ENCODE measurements around the gene MAGI2.

MAGI2 gene

DNA sequence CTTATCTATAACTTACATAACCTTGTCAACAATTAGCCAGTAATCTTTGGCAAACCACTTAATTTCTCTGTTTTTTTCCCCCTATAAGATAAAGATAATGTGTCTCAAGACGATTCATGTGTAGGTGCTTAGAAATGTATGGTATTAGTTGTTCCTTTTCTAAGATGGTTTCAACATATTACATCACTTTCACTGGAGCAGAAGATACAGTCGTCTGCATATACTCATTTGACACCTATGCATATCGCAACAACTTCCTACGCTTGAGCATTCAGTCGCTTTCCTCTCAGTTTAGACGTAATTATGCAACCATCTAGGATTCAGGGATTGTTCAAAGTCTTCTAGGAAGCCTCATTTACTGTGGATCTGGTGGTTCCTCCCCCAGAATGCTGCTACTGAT is 1258.2 kb downstream of the MAGI2 start:
- DNase-seq, result no peak

DNA sequence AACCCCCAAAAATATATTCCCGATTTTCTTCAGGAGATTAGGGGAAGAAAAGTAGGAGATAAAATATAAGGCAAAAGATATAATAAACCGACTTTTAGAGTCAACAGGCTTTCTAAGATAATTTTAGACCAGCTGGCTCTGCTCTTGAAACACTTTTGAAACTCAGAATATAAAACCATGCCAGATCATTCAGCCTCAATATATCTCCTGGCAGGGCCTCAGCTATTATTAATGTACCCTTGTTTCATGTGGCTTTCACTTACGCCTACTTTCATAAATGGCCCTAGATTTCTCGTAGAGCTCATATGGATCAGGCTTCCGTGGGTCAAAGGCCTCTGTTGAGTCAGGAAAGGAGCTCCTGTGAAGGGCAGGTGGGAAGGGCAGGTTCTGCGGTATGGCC is 1258.9 kb downstream of the MAGI2 start:
- no peak for DNase-seq

DNA sequence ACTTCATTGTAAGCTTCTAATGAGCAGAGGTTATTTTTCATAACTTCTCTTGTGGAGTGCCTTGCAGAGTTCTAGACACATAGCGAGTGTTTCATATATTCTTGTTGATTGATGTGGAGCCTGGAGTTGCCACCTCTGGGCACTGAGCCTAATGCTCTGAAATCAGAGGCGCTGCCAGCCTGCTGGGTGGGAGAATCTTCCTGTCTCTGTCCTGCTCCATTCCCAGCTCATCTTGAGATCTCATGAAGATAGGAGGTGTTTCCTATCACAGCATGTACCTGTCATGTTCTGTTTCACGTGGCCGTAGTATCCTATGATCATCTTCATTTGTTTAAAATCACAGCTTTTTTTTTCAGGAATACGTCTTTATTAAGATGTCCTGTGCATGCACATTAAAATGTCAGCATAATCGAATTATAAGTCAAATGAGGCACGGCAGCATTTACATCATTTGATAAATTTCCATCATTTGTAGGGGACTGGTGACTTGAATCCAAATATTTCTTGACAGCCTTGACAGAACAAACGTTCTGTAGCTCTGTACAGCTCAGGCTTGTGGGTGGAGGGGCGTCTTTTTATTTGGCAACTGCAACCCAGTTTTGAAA is 1261.9 kb downstream of the MAGI2 start:
- DNase-seq, result no peak

DNA sequence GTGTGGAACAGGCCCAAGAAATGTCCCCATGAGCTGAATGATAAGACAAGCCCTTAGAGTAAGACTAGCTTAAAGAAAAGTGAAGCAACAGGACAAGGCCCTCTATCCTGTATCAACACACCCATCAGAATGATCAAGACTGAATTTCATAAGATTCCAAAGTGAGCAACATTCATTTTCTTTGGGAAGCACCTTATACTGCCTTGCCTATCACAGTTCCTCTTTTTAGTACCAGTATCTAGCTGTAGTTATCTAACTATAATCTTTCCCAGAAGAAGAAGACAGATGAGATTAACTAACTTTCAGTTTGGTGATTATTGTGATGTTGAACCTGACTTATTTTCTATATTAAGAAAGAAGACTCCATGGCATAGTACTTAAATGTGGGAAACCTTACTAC is 1263.7 kb downstream of the MAGI2 start:
- no peak for DNase-seq

DNA sequence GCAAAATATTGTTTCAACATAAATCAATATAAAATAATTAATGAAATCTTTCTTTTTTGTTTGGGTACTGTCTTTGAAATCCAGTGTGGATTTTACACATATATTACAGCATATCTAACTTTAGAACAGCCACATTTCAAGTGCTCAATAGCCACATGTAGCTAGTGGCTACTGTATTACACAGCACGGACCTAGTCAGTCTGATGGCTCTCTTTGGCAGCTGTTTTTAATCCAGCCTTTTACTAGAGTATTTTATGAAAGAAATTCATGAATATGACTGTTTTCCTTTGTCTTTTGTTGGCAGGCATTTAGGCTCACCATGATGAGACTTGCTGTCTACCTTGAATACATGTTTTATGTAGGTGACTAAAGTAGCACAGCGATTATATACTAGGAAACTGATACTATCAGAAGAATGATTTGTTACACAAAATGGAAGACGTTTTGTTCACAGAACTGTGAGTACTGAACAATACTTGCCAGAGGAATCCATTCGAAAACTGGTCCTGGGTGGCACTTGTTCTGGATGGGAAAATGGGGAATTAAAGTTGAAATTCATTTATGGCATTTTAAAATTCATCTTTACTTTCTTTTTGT is 1268.2 kb downstream of the MAGI2 start:
- no peak for DNase-seq

DNA sequence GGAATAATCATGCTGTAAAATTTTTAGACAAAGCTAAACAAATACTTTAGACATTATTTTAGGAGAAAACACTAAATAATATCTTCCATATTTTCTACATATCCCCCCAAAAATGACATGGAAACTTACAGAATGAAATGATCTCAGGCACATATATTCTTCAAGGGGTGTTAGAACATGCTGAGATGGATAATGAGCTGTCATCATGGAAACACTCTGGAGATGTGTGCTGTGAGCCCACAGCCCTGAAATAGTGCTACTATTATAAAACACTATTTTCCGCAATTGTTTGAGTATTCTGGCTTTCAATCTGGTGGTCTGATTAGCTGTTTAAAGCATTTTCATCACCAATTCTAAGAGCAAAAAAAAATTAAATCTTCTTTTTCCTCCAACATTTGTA is 1269.2 kb downstream of the MAGI2 start:
- no peak for DNase-seq

DNA sequence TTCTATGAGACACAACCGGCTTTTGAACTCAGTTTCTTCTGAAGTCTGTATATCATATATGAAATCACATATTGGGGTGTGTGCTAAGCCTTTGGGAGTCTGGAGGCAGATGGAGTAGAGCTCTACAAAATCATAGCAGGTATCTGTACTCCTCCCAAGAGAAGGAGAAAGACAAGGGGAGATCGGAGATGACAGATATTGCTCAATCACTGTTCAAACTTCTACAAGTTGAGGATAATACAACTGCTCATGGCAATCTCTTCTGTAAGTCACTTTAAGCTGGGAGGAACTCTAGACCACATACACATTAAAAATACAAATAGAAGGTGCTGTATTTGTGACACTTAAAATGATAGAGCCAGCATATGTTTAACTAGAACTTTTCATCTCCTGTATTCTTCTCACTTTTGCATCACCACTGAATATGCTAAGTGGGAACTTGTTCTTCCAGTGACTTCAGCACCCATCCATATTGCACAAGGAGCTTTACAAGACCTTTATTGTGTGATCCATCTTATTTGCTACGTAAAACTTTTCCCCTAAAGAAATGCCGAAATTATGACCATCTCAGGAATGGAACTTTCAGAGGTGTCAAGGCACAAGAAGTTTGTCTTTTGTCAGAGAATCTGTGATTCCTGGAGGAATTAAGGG is 1273.5 kb downstream of the MAGI2 start:
- DNase-seq, result no peak

DNA sequence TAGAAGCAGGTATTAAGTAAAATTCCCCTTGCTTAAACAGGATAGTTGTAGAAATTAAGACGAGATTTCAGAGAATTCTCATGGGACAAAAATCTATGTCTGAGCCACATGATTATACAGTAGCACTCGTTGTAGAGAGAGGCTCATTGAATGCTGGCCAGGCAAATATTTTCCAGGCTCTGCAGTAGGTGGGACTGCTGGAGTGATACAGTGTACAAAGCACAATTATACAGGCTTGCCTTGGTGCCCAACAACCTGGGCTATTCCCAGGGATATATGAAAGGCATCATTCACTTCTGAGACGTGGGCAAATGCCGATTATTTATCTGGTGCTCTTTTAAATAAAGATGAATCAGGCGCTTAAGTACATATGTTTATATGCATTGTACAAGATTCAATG is 1274.3 kb downstream of the MAGI2 start:
- no peak for DNase-seq

DNA sequence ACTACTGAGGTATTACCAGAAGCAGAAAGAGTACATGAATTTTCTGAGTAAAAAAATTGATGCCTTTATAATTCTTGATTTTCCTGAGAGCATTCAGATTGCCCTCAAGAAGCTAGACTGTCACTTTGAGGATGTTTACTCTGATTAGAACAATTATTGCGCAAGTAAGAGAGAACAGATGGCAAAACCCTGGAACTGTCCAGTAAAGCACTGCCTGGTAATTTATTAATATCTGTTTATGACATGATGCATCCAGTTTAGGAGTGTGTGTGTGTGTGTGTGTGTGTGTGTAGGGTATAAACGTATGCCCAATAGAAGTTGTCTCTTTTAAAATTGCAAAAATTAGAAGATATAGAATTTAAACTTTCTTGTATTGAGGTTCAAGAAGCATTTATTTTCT is 1275.1 kb downstream of the MAGI2 start:
- no peak for DNase-seq

DNA sequence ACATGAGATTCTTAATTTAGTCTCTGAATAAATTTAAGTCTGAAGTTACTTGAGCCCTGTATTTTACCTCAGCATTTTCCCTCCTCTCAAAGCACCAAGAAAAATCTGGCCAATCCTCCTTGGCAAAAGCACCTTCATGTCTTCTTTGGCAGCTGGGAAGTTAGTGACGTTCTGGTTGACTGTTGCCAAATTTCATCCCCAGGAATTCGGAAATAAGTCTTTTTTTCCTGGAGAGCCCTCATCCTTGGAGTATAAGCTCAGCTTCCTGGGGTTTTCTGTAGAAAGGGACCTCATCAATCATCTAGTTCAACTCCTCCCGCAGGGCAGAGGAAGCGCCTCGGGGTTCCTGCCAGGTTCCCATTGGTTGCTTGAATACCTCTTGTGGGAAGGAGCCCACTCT is 1277.3 kb downstream of the MAGI2 start:
- no peak for DNase-seq

DNA sequence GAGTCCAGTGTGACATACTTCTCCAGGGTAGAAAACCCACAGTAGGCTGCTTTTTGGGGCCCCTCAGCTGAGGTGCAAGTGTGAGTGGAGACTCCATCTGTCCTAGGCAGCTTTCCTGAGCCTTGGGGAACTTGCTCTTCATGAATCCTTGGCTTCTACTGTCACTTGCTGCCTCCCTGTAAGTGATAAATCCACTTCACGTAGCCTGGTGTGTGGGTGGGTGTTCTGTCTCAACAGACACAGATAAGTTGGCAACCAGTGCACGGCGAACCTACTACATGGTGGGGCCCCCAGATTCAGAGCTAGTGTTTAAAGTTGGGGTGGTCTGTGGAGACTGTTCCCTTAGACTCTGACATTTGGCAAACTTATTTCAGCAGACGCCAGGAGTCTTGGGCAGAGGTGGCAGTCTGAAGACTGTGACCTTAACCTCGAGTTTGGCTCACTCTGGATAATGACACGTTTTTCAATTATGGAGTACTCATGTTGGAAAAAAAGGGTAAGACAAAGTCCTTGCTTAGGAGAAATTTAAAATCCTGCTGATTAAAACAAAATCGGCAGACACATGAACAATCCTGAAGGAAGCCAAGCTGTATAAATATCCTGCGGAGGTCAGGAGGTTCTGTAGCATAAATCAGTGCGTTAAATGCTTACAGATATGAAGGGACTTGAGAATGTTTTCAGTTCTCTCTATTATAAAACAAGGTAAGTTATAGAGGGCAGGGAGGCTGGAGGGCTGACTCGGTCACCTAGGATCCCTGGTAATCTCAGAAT is 1278.0 kb downstream of the MAGI2 start:
- DNase-seq, result no peak

DNA sequence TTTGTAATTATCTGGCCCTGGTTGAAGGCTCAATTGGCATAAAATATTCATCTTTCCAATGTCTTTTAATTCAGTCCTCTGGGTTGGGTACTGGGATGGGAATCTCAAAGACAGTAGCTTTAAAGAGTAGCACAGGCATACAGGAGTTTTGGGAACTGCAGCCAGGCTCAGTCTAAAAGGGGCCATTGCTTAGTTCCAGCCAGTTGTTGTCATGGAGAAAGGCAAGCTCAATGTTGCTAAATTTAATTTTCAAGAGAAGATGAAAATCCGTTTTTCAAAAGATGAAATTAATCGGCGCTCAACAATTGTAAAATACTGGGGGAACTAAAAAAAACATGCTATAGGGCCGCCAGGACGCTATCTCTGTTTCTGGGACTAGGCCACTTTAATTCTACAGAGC is 1279.8 kb downstream of the MAGI2 start:
- DNase-seq, result no peak

DNA sequence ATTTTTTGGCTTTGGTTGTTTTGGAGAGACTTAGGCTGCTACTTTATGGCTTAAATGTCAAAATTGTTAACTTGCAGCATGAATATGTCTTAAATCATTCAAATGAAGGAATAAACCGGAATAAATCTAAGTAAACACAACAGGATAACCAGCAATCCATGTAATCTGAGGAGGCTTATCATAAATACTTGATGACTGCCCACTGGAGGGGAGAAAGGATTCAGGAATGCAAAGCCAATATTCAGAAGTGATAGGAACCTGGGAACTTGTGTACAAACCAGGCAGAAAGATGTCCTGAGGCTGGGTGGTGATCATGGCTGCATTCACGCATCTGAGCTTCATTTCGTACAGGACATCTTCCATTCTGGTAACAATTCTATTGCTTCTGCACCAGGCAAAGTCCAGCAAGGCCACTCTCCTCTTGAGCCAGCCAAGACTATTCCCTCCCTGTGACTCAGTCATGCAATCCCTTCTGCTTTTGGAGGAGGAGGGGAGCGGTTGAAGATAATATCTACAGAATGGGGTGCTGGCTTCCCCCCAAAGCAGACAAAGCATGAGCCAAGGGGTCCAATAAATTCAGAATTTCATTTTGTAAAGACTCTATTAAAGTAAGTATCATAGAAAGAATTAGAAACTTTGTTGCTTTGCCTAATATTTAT is 1280.4 kb downstream of the MAGI2 start:
- DNase-seq, result no peak

DNA sequence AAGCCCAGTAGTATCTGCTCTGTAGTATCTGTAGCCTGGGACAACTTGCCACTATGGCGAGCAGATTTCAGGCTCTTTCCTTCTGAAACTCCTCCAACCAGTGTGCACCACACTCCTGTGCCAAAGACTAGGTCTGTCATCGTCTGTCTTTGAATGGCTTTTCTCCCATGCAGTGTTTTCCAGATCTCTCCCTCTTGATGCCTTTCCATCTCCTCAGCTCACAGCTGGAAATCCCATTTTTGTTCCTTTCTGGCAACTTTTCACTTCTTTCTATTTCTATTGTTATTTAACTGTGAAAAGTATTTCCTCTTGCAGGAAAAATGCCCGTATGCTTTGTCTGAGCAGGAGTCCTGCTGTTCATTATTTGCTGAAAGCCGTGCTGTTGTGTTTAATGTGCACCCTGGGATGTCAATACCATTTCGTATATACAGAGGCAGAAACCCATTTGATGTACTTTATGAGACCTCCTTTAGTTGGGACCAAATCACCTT is 1281.2 kb downstream of the MAGI2 start:
- DNase-seq, result no peak

DNA sequence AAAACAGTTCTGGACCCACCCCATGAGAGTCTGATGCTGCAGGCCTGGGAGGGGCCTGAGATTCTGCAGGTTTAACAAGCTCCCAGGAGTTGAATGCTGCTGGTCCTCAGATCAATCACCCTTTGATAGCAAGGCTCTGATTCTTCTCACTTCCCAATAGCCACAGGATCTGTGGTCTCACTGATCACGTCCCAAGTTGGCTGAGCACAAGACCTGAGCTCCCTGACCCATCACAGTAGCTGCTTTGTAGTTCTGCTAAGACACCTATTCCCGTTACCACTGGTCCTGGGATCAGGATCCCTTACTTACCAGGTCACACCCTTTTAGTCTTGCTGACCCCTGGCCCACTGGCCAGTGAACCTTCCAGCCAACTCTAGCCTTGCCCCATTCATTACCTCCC is 1282.1 kb downstream of the MAGI2 start:
- DNase-seq, result no peak

DNA sequence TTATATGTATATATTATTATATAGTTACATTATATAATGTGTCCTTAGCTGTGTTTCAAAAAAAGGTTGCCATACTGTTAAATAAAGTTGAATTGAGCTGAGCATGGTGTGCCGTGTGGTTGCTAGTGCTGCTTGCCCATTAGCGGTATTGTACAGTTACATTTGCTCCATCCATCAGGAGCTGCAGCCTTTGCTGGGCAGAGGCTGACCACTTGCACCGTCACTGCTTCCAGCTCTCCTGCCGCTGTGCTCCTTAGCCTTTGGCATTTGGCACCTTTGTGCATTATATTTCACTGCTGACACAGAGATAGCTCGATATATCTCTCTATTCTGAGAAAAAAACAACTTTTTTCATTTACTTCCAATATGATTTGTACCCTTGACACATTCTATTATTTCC is 1282.7 kb downstream of the MAGI2 start:
- DNase-seq, result no peak

DNA sequence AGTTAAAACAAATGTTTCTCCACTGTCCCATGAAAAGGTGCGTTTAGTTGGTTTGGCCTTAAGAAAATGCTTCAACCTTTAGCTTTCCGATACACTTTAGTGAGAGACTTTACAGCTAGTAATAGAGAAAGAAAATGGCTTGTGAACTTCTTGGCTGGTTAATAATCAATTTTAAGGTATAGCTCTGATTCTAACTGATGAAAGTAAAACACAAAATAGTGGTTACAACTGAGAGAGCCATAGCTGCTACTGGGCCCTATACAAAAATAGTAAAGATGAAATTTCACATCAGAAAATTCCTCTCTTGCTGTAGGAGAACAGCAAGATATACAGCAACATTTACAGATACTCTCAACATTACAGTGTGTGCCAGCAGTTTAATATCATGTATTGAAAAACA is 1283.5 kb downstream of the MAGI2 start:
- no peak for DNase-seq

DNA sequence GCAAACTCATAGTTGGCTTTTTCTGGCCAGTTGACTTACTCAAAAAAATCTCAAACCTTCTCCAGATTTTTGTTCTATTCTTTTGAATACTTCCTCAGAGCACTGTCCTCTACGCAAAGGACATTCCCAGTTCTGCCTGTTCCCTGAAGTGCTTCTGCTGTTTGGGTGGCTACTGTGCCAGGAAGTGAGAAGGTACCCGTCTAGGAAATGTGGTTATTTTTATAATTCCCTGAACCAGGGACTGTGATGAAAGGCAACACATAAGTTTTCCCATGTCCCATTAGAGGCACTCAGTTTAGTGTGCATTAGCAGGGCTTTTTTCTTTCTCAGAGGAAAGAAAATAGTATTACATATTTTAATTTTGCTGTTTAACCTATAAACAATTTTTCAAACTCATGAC is 1284.6 kb downstream of the MAGI2 start:
- DNase-seq, result no peak

DNA sequence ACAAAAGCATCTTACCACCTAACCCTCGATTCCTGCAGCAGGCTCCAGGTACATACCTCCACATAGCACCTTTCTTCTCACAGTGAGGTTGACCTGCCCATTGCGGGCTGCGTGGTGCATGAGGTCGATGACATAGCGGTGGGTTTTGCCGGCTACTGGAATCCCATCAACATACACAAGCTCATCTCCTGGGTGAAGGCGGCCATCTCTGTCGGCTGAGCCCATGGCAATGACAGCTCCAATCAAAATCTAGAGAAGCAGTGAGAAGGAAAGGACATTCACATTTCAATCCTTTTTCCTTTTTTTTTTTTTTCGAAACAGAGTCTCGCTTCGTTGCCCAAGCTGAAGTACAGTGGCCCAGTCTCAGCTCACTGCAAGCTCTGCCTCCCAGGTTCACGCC is 1285.6 kb downstream of the MAGI2 start:
- no peak for DNase-seq

DNA sequence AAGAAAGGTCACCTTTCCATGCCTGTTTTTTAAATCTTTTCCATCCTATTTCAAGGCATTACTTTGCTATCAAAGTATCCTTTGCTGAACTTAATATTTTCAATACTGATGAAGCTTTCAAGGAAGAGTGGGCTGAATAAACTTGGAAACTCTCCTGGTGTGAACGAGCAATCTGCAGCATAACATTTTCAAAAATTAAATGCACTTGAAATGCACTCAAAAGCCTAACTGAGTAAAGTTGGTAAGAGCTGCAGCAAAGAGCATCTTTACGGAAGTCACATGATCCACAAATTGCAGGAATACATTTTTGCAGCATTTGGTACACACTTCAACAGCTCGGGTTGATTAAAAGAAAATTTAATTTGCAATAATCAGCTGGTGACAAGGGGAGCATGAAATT is 1287.6 kb downstream of the MAGI2 start:
- DNase-seq, result no peak

DNA sequence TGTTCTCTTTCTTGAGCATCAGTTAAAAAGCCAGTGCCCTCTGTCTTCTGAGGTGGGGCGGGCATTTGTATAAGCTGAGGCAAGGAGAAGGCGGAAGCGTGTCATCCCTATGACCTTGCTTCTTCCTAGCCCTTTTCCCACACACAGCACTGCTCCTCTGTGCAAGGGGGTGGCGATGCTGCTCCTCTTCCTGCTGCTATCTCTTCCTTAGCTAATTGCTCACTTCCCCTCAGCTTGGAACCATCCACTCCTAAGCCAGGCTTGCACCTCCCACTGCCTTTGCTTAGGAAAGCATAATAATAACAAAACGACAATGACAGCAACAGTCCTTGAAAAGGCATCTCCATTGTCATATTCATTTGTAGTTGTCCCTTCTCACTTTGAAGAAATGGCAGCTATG is 1288.0 kb downstream of the MAGI2 start:
- DNase-seq, result no peak

DNA sequence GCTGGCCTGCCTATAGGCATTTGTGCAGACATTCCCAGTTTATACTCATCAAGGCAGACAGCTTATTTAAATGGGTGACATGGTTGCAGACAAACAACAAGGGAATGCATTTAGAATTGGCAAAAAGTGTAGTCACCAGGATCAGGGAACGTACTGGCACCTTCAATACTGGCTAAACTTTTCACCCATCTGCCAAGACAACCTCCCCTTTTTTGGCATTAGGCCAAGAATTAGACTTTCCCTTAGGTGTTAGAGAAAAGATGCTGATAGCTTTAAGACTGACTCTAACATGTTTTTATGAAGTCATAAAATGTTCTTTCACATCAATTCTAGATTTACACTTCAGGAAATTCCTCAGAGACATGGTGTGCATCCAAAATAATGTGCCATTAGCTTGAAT is 1289.0 kb downstream of the MAGI2 start:
- DNase-seq, result no peak

DNA sequence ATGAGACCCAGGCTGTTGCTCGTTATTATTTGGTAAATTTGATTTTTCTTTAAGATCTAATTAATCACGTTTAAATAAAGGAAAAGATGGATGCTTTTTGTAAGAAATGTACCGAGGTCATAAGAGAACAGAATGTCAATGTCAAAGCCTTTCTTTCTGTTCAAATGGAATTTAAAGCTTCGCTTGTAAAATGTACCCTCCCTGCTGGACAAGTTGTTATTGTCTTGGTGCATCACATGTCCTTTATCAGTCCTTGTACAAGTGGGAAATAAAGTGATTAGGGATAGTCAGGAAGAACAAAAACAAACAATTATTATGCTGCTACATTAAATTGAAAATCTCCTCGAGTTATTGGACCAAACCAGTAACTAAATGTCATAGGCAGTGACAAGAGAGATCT is 1291.7 kb downstream of the MAGI2 start:
- DNase-seq, result no peak

Measured in activated CD4-positive, alpha-beta T cell treated with anti-CD3 and anti-CD28 coated beads for 4 hours (primary cell).